Activated effector memory CD4-positive, alpha-beta T cell treated with anti-CD3 and anti-CD28 coated beads, Interleukin-2, amount 50 U/mL, for 16 hours (primary cell): ENCODE data around the gene MAPK6.
"Not testable (repeated sequence)": the region's sequence is repeated elsewhere in the genome, so short reads cannot be mapped to it uniquely, and the experiment has no call there.

Source experiments
- DNase-seq: peaks from one replicate; pipeline ENCODE4 v3.0.0-alpha.2; 2020

The MAPK6 gene

DNA sequence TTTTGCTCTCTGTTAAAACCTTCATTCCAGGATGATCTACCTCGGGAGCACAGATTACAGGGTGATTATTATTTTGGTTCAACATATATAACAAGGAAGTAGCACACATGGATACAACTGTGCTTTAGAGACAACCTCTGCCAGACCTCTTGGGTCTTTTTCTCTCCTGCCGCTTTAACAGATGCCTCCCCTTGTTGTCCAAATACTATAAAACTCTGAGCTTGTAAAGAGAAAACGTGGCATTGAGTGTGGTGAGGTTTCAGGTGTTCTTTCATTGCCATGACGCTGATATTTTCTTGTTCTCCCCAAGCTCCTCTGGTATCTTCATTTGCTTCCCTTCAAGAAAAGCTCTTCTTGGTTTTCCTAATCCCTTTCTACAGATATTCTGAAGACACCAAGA lies 64.6 kb downstream of the MAPK6 start:
- DNase-seq = no peak

- no peak for DNase-seq
These were observed 66.3 kb downstream of the MAPK6 start for GRCh38 chr15:52085299-52085698.

DNA sequence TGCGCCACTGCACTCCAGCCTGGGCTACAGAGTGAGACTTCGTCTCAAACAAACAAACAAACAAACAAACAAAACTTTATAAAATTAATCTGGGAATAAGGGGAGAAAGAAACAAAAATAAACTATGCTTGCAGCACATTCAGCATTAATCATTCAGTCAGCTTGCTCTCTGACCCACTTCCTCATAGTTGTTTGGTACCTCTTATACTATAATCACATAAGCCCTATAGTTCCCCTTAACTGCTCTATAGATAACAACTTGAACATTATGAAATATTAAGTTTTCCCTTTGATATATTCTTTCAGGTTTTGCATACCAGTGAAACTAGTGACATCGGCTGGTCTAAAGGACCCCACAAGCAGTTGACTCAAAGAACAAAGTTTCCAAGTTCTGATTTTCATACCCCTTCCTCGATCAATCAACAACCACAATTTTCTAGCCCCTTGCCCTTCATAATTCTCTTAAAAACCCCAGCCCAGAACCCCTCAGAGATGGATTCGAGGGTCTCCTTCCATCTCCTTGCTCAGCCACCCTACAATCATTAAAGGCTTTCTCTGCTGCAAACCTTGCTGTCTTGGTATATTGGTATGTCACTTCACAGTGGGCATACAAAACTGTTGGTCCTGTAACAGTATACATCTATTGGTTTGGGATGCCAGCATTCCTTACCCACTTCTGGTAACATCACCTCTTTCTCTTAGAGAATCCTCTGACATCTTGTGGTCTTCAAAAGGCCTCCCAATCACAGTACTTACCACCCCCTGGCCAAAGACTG lies 67.2 kb downstream of the MAPK6 start:
- no peak for DNase-seq

DNA sequence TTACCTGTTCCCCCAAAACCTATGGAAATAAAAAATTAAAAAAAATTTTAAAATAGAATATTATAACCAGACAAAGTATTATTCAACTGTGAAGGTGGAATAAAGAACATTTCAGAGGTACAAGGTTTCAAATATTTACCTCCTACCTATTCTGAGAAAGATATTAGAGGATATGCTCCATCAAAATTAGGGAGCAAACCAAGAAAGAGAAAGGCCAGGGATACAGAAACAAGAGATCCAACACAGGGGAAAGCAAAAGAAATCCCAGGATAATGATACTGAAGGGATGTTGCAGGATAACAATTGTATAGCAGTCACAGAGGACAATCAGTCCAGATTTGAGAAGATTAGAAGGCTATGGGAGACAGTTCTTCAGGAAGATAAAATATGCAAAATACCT lies 71.2 kb downstream of the MAPK6 start:
- DNase-seq = no peak

DNA sequence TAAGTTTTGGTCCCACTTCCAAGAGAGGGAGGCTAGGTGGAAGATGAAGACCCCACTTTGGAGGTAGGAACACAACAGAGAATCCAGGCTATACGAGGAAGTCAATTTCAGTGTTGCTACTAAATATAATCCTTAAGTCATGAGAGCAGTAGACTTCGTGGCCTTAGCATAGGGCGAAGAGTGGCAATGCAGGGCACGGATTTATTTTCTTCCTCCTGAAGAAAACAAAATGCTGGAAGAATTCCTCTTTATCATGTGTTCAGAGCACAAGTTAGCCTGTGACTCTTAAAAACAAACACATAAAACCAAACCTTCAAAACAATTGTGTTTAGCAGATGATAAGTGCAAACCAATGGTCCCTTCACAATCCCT lies 74.1 kb downstream of the MAPK6 start:
- no peak for DNase-seq

GRCh38 chr15:52093539-52094510 lies 74.8 kb downstream of the MAPK6 start:
- DNase-seq = no peak

DNA sequence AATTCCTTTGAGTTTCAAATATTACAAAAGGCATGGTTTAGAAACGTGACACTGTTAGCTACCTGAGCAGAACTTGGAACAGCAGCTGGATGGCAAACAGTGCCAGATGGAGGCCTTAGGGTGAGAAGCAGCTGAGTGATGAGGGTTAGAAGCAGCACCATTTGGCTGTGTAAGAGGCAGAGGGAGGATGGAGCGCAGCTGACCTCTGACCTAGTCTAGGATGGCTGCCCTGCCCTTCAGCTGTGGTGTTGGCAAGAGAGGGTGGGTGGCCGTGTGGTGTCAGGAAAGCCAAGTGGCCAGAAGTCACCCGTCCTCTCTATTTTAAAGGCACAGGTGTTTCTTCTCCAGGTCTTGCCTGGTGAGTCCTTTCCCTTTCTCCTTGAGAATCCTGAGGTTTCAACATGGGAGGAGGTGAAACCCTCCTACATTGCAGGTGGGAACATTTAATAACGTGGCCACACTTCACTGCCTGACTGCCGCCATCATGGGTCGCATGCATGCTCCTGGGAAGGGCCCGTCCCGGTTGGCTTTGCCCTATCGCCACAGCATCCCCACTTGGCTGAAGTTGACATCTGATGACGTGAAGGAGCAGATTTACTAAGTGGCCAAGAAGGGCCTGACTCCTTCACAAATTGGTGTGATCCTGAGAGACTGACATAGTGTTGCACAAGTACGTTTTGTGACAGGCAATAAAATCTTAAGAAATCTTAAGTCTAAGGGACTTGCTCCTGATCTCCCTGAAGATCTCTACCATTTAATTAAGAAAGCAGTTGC lies 76.0 kb downstream of the MAPK6 start:
- no peak for DNase-seq

DNA sequence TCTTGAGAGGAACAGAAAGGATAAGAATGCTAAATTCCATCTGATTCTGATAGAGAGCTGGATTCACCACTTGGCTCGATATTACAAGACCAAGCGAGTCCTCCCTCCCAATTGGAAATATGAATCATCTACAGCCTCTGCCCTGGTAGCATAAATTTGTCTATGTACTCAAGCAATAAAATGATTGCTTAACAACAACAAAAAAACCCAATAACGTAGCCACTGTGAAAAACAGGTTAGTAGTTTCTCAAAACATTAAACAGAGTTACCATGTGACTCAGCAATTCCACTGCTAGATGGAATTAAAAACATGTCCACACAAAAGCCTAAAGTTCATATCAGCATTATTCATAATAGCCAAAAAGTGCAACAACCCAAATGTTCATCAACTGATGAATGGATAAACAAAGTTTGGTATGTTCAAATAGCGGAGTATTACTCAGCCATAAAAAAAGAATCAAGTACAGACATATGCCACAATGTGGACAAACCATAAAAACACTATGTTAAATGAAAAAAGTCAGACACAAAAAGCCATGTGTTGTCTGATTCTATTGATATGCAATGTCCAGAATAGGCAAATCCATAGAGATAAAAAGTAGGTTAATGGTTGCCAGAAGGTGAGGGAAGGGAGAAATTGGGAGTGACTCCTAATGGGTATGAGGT lies 76.7 kb downstream of the MAPK6 start:
- DNase-seq = no peak

DNA sequence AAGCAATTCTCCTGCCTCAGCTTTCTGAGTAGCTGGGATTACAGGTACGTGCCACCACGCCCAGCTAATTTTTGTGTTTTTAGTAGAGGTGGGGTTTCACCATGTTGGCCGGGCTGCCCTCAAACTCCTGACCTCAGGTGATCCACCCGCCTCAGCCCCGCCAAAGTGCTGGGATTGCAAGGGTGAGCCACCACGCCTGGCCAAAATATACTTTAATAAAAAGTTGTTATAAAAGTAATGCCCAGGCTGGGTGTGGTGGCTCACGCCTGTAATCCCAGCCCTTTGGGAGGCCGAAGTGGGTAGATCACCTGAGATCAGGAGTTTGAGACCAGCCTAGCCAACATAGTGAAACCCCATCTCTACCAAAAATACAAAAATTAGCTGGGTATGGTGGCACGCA lies 77.5 kb downstream of the MAPK6 start:
- not testable (repeated sequence) for DNase-seq

DNA sequence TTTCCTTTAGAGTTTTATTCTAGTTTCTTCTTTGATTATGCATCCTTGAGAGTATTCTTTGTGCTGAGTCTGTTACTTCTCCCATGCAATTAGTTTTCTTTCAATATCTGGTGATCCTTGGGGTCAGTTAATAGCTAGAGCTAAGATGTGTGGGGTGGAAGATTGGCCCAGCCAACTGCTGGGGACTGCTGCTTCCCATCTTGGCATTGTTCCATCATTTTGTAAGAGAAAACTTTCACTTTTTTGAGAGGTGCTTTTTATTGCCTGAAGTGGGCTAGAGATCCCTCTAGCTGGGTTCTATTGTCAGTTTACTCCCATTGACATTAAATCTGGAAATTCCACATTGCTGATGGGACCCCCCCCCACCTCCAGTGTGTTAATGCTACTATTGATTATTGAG lies 78.2 kb downstream of the MAPK6 start:
- DNase-seq = no peak

GRCh38 chr15:52098323-52098722 lies 79.3 kb downstream of the MAPK6 start:
- no peak for DNase-seq

DNA sequence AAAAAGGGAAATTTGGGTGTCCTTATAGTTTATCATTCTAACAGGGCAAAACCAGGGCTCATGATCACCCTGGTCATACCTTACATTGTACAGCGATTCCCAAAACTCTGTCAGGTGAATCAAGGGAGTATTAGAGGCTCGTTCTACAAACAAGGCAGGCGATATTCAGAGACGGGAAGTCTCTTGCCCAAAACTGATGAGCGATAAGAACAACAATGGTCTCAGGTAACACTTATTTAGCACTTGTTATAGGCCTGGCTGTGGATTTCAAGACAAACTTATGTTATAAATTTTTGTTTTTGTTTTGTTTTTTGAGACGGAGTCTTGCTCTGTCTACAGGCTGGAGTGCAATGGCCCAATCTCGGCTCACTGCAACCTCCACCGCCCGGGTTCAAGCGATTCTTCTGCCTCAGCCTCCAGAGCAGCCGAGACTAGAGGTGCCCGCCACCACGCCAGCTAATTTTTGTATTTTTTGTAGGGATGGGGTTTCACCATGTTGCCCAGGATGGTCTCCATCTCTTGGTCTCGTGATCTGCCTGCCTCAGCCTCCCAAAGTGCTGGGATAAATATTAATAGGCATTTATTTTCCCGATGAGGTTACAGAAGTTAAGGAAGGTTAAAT lies 80.7 kb downstream of the MAPK6 start:
- no peak for DNase-seq

DNA sequence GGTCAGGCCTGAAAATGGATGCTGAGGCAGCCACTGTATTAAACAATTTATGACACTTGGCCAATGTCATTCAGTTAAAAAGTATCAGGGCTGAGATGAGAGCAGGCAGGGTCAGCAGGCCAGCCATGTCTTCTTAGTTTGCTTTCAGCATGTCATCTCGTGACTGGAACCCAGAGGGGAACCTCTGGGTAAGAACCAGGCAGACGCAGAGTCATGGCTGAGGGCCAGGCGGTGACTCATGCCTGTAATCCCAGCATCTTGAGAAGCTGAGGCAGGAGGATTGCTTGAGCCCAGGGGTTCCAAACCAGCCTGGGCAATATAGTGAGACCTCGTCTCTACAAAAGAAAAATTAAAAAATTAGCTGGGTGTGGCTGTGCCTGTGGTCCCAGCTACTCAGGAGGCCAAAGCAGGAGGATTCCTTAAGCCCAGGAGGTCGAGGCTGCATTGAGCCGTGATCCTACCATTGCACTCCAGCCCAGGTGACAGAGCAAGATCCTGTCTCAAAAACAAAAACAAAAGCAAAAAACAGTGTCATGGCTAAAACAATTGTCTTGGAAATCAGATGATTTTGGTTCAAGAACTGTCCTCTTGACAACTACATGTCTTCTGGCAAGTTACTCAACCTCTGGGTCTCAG lies 81.9 kb downstream of the MAPK6 start:
- no peak for DNase-seq

- DNase-seq = no peak
These were observed 82.7 kb downstream of the MAPK6 start for GRCh38 chr15:52101542-52102323.

GRCh38 chr15:52102463-52102862 lies 83.4 kb downstream of the MAPK6 start:
- no peak for DNase-seq

- DNase-seq = no peak
These were observed 84.5 kb downstream of the MAPK6 start for GRCh38 chr15:52103217-52104207.

GRCh38 chr15:52104532-52105004 lies 85.5 kb downstream of the MAPK6 start:
- DNase-seq = no peak

DNA sequence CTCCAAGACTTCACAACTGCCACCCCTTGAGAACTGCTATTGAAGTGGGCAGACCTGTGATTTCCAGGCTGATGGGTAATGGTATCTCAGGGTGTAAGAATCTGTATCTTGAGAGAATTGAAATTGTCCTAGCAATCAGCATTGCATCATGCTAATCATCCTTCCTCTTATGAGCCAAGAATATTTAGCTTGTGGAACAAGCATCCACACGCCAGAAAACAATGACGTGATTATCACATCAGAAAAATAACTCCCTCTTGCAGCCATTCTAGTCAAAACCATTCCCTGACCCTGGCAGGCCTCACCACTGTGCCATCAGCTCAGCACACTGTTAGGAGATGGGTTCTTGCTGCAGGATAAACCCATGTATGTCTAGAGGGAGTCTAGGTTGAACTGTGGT lies 86.8 kb downstream of the MAPK6 start:
- DNase-seq = no peak

GRCh38 chr15:52106641-52107040 lies 87.6 kb downstream of the MAPK6 start:
- DNase-seq = no peak
